ENCODE measurements around the gene NAV2. TPM values are rescaled to one million over a fixed set of nuclear protein-coding genes. Genes with fewer than 3 reads are reported as not detected.

Gene NAV2
- total and polyA plus RNA-seq, 2 donors (not counting 1 experiment from before 2014, with no cell fraction given) = 8.1 to 14.0 TPM

GRCh38 chr11:20008190-20008870, 295.7 kb downstream of the NAV2 start:
- Histone ChIP-seq H3K27ac (ENCODE audit: insufficient read depth, low read length) (no peak overlapping the region), H3K4me1 (ENCODE audit: control insufficient read depth, extremely low read depth, insufficient read depth, low read length) (no peaks in the 10 kb centered on the region), H4K20me1 (ENCODE audit: control insufficient read depth, extremely low read depth, insufficient read depth, low read length) (no peaks in the 10 kb centered on the region), H3K4me3 (replicated peaks in 1 of 4; ENCODE audit: control extremely low read depth in 1 of 4, insufficient read depth in 1 of 4, low read depth in 3 of 4, low read length in 4 of 4) (no peak overlapping the region), H2AFZ (ENCODE audit: low read length) (no peak overlapping the region), H3K9ac (ENCODE audit: insufficient read depth, low read length) (no peak overlapping the region), H3K9me3 (ENCODE audit: control insufficient read depth, insufficient read depth, low read depth, low read length) (no peaks in the 10 kb centered on the region), H3K4me2 (ENCODE audit: extremely low read depth, insufficient read depth, low read length) (no peak overlapping the region), H3K27me3 (ENCODE audit: control insufficient read depth, insufficient read depth, low read length) (no peaks in the 10 kb centered on the region), H3K79me2 (ENCODE audit: control insufficient read depth, insufficient read depth, low read length) (no peaks in the 10 kb centered on the region), H3K36me3 (ENCODE audit: control insufficient read depth, insufficient read depth, low read length) (no peaks in the 10 kb centered on the region)
- DNase-seq (ENCODE audit: low read depth in 2 of 2) = no peak
- no peak for TF ChIP-seq EZH2 (IDR thresholded peaks at IDR 0.05; ENCODE audit: low read length, missing control alignments)
- no peak for TF ChIP-seq CTCF (conservative IDR thresholded peaks at IDR 0.05 in 1 of 2, IDR thresholded peaks at IDR 0.05 in 1 of 2; ENCODE audit: low read depth in 1 of 2, low read length in 2 of 2)

- no peaks in the 10 kb centered on the region for H3K27me3 ChIP-seq (ENCODE audit: control insufficient read depth, insufficient read depth, low read length)
- TF ChIP-seq CTCF (conservative IDR thresholded peaks at IDR 0.05 in 1 of 2, IDR thresholded peaks at IDR 0.05 in 1 of 2; ENCODE audit: low read depth in 1 of 2, low read length in 2 of 2) = no peak
- TF ChIP-seq EZH2 (IDR thresholded peaks at IDR 0.05; ENCODE audit: low read length, missing control alignments) = no peak
- H3K79me2 ChIP-seq (ENCODE audit: control insufficient read depth, insufficient read depth, low read length) = no peaks in the 10 kb centered on the region
- H3K9ac ChIP-seq (ENCODE audit: insufficient read depth, low read length) = no peak overlapping the region
- no peak overlapping the region for H2AFZ ChIP-seq (ENCODE audit: low read length)
- H3K9me3 ChIP-seq (ENCODE audit: control insufficient read depth, insufficient read depth, low read depth, low read length) = no peaks in the 10 kb centered on the region
- H3K4me1 ChIP-seq (ENCODE audit: control insufficient read depth, extremely low read depth, insufficient read depth, low read length) = no peaks in the 10 kb centered on the region
- H4K20me1 ChIP-seq (ENCODE audit: control insufficient read depth, extremely low read depth, insufficient read depth, low read length) = no peaks in the 10 kb centered on the region
- H3K4me2 ChIP-seq (ENCODE audit: extremely low read depth, insufficient read depth, low read length) = no peak overlapping the region
- no peaks in the 10 kb centered on the region for H3K36me3 ChIP-seq (ENCODE audit: control insufficient read depth, insufficient read depth, low read length)
- H3K4me3 ChIP-seq (replicated peaks in 1 of 4; ENCODE audit: control extremely low read depth in 1 of 4, insufficient read depth in 1 of 4, low read depth in 3 of 4, low read length in 4 of 4) = no peak overlapping the region
- no peak for DNase-seq (ENCODE audit: low read depth in 2 of 2)
- H3K27ac ChIP-seq (ENCODE audit: insufficient read depth, low read length) = no peak overlapping the region
These were observed 296.4 kb downstream of the NAV2 start for GRCh38 chr11:20008871-20009644.

GRCh38 chr11:20010156-20010850, 297.7 kb downstream of the NAV2 start:
- Histone ChIP-seq H3K4me2 (ENCODE audit: extremely low read depth, insufficient read depth, low read length) (no peak overlapping the region), H3K36me3 (ENCODE audit: control insufficient read depth, insufficient read depth, low read length) (no peaks in the 10 kb centered on the region), H2AFZ (ENCODE audit: low read length) (no peak overlapping the region), H3K4me1 (ENCODE audit: control insufficient read depth, extremely low read depth, insufficient read depth, low read length) (no peaks in the 10 kb centered on the region), H4K20me1 (ENCODE audit: control insufficient read depth, extremely low read depth, insufficient read depth, low read length) (no peaks in the 10 kb centered on the region), H3K4me3 (replicated peaks in 1 of 4; ENCODE audit: control extremely low read depth in 1 of 4, insufficient read depth in 1 of 4, low read depth in 3 of 4, low read length in 4 of 4) (no peak overlapping the region), H3K9me3 (ENCODE audit: control insufficient read depth, insufficient read depth, low read depth, low read length) (no peaks in the 10 kb centered on the region), H3K9ac (ENCODE audit: insufficient read depth, low read length) (no peak overlapping the region), H3K27ac (ENCODE audit: insufficient read depth, low read length) (no peak overlapping the region), H3K79me2 (ENCODE audit: control insufficient read depth, insufficient read depth, low read length) (no peaks in the 10 kb centered on the region), H3K27me3 (ENCODE audit: control insufficient read depth, insufficient read depth, low read length) (no peaks in the 10 kb centered on the region)
- no peak for DNase-seq (ENCODE audit: low read depth in 2 of 2)
- TF ChIP-seq EZH2 (IDR thresholded peaks at IDR 0.05; ENCODE audit: low read length, missing control alignments) = no peak
- TF ChIP-seq CTCF (conservative IDR thresholded peaks at IDR 0.05 in 1 of 2, IDR thresholded peaks at IDR 0.05 in 1 of 2; ENCODE audit: low read depth in 1 of 2, low read length in 2 of 2) = no peak
